CD8-positive, alpha-beta memory T cell (primary cell): ENCODE measurements around the gene HMCN2. TPM values are rescaled to one million over a fixed set of nuclear protein-coding genes. Genes with fewer than 3 reads are reported as not detected.

ENCODE experiments used
- CTCF ChIA-PET: fragments of 350-600 bp; sonication (Branson Sonifier 250); formaldehyde crosslinking; loops from one replicate; lab custom pipeline; 2021; ENCODE audit warnings: antibody characterized with exemption; lab: Charles Lee
- POLR2A ChIA-PET: fragments of 350-600 bp; sonication (Branson Sonifier 250); formaldehyde crosslinking; loops from one replicate; lab custom pipeline; 2021; ENCODE audit warnings: antibody characterized with exemption; lab: Charles Lee
- DNase-seq, 5 donors: peaks; one replicate each; pipeline versions ENCODE4 v3.0.0 to v3.0.0-alpha.2; 2020 to 2022; ENCODE audit warnings: mixed read lengths in 1 of 5
- H3K27ac ChIP-seq: one replicate; pipeline ENCODE4 v1.7.0; 2013; ENCODE audit warnings: low read depth, mild to moderate bottlenecking, low read length, moderate library complexity
- H3K27me3 ChIP-seq: 2 replicates; pipeline ENCODE4 v1.7.0; 2013; ENCODE audit warnings: low read length, mild to moderate bottlenecking; ENCODE audit not compliant: insufficient read depth, poor library complexity, severe bottlenecking
- H3K36me3 ChIP-seq: 2 replicates; pipeline ENCODE4 v1.7.0; 2013; ENCODE audit warnings: mild to moderate bottlenecking, low read length, moderate library complexity; ENCODE audit not compliant: insufficient read depth
- H3K4me1 ChIP-seq: 2 replicates; pipeline ENCODE4 v1.7.0; 2013; ENCODE audit warnings: mild to moderate bottlenecking, low read length, moderate library complexity; ENCODE audit not compliant: insufficient read depth
- H3K4me3 ChIP-seq: 2 replicates; pipeline ENCODE4 v1.7.0; 2013; ENCODE audit warnings: mild to moderate bottlenecking, low read length
- H3K9me3 ChIP-seq: 2 replicates; pipeline ENCODE4 v1.7.0; 2013; ENCODE audit warnings: mild to moderate bottlenecking, low read length
- H3K27ac Mint-ChIP-seq, 8 donors: one replicate each; pipeline ENCODE4 v1.8.0; 2020 to 2021; ENCODE audit warnings: mixed read lengths in 8 of 8, mild to moderate bottlenecking in 6 of 8, inconsistent platforms in 3 of 8, moderate library complexity in 3 of 8
- H3K27me3 Mint-ChIP-seq, 2 donors: one replicate each; pipeline ENCODE4 v1.8.0; 2020 to 2021; ENCODE audit warnings: mixed read lengths in 2 of 2, mild to moderate bottlenecking in 1 of 2, moderate library complexity in 1 of 2
- H3K36me3 Mint-ChIP-seq, 3 donors: one replicate each; pipeline ENCODE4 v1.8.0; 2020 to 2021; ENCODE audit warnings: mixed read lengths in 3 of 3, inconsistent platforms in 1 of 3, mild to moderate bottlenecking in 1 of 3
- H3K4me1 Mint-ChIP-seq, 3 donors: one replicate each; pipeline ENCODE4 v1.8.0; 2020 to 2021; ENCODE audit warnings: mixed read lengths in 3 of 3, inconsistent platforms in 1 of 3, mild to moderate bottlenecking in 1 of 3
- H3K4me3 Mint-ChIP-seq, 7 donors: one replicate each; pipeline ENCODE4 v1.8.0; 2020 to 2021; ENCODE audit warnings: mixed read lengths in 7 of 7, mild to moderate bottlenecking in 6 of 7, moderate library complexity in 4 of 7, inconsistent platforms in 2 of 7
- H3K9me3 Mint-ChIP-seq, 5 donors: one replicate each; pipeline ENCODE4 v1.8.0; 2020 to 2022; ENCODE audit warnings: mixed read lengths in 5 of 5, mild to moderate bottlenecking in 3 of 5, moderate library complexity in 2 of 5, inconsistent platforms in 1 of 5
- polyA plus RNA-seq: library from polyadenylated mRNA; unstranded; fragments of 300-500 nt; fragmentation: Illumina TruSeq; gene quantifications from one replicate; pipeline ENCODE4 v1.2.3, GENCODE V29; 2021
- total RNA-seq, 2 experiments: library from RNA; stranded (reverse); gene quantifications; one replicate each; pipeline ENCODE4 v1.2.3, GENCODE V29; 2021

Gene HMCN2
- total and polyA plus RNA-seq, 3 experiments from 2014 or later: not detected

DNA sequence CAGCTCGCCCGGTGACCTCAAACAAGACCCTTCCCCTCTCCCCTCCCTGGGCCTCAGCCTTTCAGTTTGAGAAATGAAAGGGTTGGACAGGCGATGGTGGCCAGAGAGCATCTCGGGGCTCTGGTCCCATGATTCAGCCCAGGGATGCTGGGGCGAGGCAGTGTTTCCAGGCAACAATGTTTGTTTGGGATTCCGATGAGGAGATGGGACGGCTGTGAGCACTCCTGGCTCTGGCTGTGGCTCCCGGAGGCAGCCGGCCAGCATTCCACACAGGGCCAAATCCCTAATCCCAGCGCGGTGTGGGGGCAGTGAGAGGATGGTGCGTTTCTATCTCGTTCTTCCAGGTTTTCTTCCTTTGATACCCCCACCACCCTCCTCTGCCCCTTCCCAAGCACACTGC, 66.0 kb downstream of the HMCN2 start:
- Mint-ChIP-seq H3K36me3 (peaks cover 0 to 2% (median 0%) of the 10 kb centered on the region in 3 donors), H3K27me3 (peaks cover 25 to 45% of the 10 kb centered on the region in 2 donors), H3K4me3 (no peak overlapping the region)

DNA sequence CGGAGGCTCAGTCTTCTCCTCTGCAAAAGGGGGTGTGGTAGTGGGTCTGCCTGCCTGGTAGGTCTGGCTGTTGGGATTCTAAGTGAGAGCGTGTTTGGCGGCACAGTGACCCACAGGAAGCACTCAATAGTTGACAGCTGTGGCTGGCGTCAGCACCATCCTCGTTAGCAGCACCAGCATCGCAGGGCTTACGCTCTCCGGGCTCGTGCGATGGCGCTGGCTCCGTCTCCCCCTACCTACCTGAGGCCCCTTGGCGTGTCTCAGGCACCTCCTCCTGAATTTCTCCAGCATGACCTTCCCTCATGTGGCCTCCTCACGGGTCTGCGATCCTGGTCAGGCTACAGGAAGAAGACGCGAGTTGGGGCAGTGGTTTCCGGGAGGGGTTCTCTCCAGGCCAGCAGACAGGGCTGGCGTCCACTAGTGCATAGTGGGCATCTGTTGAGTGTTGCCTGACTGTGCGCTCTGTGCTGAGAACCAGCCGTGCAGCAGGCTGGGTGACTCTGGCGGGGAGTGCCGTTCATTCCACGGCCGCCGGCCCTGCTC, 66.9 kb downstream of the HMCN2 start:
- H3K27me3 Mint-ChIP-seq: peaks cover 22 to 41% of the 10 kb centered on the region in 2 donors
- ChIA-PET POLR2A (no interaction called here), CTCF (interaction anchor here (0.5 kb wide), 1 partner anchor 82 kb away, joined by 3 read pairs; no protein-coding TSS in a partner anchor)
- Histone ChIP-seq H3K27ac (no peak overlapping the region), H3K4me3 (no peak overlapping the region), H3K4me1 (no peaks in the 10 kb centered on the region), H3K36me3 (no peaks in the 10 kb centered on the region), H3K27me3 (peaks cover 3% of the 10 kb centered on the region), H3K9me3 (no peaks in the 10 kb centered on the region)
- no peak overlapping the region for H3K4me3 Mint-ChIP-seq
- H3K27ac Mint-ChIP-seq: no peak overlapping the region
- no peak for DNase-seq
- no peaks in the 10 kb centered on the region for H3K9me3 Mint-ChIP-seq
- H3K36me3 Mint-ChIP-seq: peaks cover 0 to 2% (median 0%) of the 10 kb centered on the region in 3 donors
- H3K4me1 Mint-ChIP-seq: no peaks in the 10 kb centered on the region

More for the DNA sequence above, 66.0 kb downstream of the HMCN2 start:
- ChIA-PET CTCF (no interaction called here), POLR2A (no interaction called here)
- H3K4me1 Mint-ChIP-seq: no peaks in the 10 kb centered on the region
- peaks cover 3% of the 10 kb centered on the region for H3K27me3 ChIP-seq
- H3K27ac ChIP-seq: no peak overlapping the region
- no peak overlapping the region for H3K27ac Mint-ChIP-seq
- no peak overlapping the region for H3K4me3 ChIP-seq
- H3K4me1 ChIP-seq: no peaks in the 10 kb centered on the region
- no peaks in the 10 kb centered on the region for H3K9me3 Mint-ChIP-seq
- H3K36me3 ChIP-seq: no peaks in the 10 kb centered on the region
- no peak for DNase-seq
- no peaks in the 10 kb centered on the region for H3K9me3 ChIP-seq

DNA sequence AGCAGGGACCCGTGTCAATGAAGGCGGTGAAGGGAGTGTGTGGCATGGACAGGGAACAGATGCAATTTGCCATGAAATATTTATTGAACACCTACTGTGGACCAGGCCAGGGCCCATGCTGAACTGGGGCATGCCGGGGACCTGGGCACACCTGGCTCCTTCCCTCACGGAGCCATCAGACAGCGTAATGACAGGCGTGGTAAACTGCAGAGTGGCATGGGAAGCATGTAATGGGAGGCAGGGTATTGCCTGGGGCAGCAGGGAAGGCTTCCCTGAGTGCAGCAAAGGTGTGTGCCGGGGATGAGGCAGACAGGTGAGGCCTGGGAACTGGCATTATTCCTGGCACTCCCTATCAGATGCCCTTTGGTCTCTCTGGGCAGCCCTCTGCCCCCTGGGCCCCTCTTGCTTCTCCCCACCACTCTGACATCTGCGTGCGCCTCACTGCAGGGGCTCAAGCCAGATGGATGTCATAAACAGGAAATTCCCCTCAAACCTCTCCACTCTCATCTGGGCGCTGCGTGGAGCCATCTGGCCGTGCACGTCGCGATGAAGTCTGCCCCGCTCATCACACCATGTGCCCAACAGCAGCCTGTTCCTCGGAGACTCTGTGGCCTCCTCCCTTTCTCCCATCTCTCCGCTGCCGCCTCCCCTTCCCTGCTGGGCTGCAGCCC, 67.6 kb downstream of the HMCN2 start:
- Histone ChIP-seq H3K27me3 (peaks cover 3% of the 10 kb centered on the region), H3K36me3 (no peaks in the 10 kb centered on the region), H3K4me3 (no peak overlapping the region), H3K27ac (no peak overlapping the region), H3K9me3 (no peaks in the 10 kb centered on the region), H3K4me1 (no peaks in the 10 kb centered on the region)
- Mint-ChIP-seq H3K27ac (no peak overlapping the region), H3K27me3 (peaks cover 22 to 41% of the 10 kb centered on the region in 2 donors), H3K4me3 (no peak overlapping the region), H3K9me3 (no peaks in the 10 kb centered on the region), H3K36me3 (peaks cover 0 to 2% (median 0%) of the 10 kb centered on the region in 3 donors), H3K4me1 (no peaks in the 10 kb centered on the region)
- CTCF ChIA-PET: no interaction called here
- no peak for DNase-seq
- POLR2A ChIA-PET: no interaction called here

DNA sequence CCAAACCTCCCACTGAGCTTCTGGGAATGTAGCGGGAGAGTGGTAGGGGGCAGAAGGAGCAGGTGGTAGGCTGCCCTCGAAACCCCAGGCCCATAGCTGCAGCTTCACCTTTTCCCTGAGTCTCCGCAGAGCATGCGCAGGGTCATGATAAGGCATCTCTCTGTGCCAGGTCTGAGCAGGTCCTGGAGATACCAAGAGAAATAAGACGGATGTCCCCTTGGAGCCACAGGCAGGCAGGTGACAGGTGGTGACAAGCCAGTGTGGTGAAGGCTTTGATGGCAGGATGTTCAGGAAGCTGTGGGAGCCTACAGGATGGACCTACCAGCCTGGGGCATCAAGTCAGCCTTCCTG, 68.1 kb downstream of the HMCN2 start:
- Histone ChIP-seq H3K36me3 (no peaks in the 10 kb centered on the region), H3K4me1 (no peaks in the 10 kb centered on the region), H3K27me3 (peaks cover 3% of the 10 kb centered on the region), H3K4me3 (no peak overlapping the region), H3K27ac (no peak overlapping the region), H3K9me3 (no peaks in the 10 kb centered on the region)
- H3K4me3 Mint-ChIP-seq: no peak overlapping the region
- no peaks in the 10 kb centered on the region for H3K4me1 Mint-ChIP-seq
- H3K27me3 Mint-ChIP-seq: peaks cover 20 to 36% of the 10 kb centered on the region in 2 donors
- no peaks in the 10 kb centered on the region for H3K9me3 Mint-ChIP-seq
- no peak overlapping the region for H3K27ac Mint-ChIP-seq
- DNase-seq: no peak
- ChIA-PET CTCF (no interaction called here), POLR2A (no interaction called here)
- peaks cover 0 to 2% (median 0%) of the 10 kb centered on the region in 3 donors for H3K36me3 Mint-ChIP-seq

DNA sequence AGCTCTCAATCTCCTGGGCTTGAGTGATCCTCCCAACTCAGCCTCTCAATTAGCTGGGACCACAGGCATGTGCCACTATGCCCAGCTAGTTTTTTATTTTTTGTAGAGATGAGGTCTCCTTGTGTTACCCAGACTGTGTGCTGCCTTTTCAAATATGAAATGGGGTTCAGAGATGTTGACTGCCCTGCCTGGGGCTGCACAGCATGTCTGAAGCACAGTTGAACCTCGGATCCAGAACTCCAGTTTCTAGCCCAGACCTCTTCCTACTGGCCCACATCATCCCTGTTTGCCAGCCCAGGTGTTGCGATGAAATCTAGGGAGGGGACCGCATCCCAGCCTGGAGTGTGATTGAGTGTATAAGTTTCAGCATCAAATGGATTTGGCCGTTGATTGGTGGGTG, 69.4 kb downstream of the HMCN2 start:
- no peak overlapping the region for H3K27ac ChIP-seq
- H3K27me3 ChIP-seq: no peaks in the 10 kb centered on the region
- Mint-ChIP-seq H3K27me3 (peaks cover 17 to 30% of the 10 kb centered on the region in 2 donors), H3K4me1 (no peaks in the 10 kb centered on the region), H3K36me3 (no peaks in the 10 kb centered on the region), H3K27ac (no peak overlapping the region), H3K4me3 (no peak overlapping the region), H3K9me3 (no peaks in the 10 kb centered on the region)
- H3K4me3 ChIP-seq: no peak overlapping the region
- DNase-seq: no peak
- ChIA-PET POLR2A (no interaction called here), CTCF (no interaction called here)
- H3K4me1 ChIP-seq: no peaks in the 10 kb centered on the region
- no peaks in the 10 kb centered on the region for H3K36me3 ChIP-seq
- no peaks in the 10 kb centered on the region for H3K9me3 ChIP-seq

GRCh38 chr9:130336027-130336610, 70.6 kb downstream of the HMCN2 start:
- Mint-ChIP-seq H3K9me3 (no peaks in the 10 kb centered on the region), H3K27ac (no peak overlapping the region), H3K36me3 (no peaks in the 10 kb centered on the region), H3K4me3 (no peak overlapping the region), H3K4me1 (no peaks in the 10 kb centered on the region), H3K27me3 (peaks cover 14 to 30% of the 10 kb centered on the region in 2 donors)
- no peaks in the 10 kb centered on the region for H3K27me3 ChIP-seq
- H3K27ac ChIP-seq: no peak overlapping the region
- no peaks in the 10 kb centered on the region for H3K36me3 ChIP-seq
- DNase-seq: no peak
- no peaks in the 10 kb centered on the region for H3K4me1 ChIP-seq
- no peaks in the 10 kb centered on the region for H3K9me3 ChIP-seq
- H3K4me3 ChIP-seq: no peak overlapping the region
- CTCF ChIA-PET: no interaction called here
- POLR2A ChIA-PET: no interaction called here

GRCh38 chr9:130336885-130337284, 71.3 kb downstream of the HMCN2 start:
- Mint-ChIP-seq H3K27me3 (peaks cover 14 to 27% of the 10 kb centered on the region in 2 donors), H3K9me3 (no peaks in the 10 kb centered on the region), H3K36me3 (no peaks in the 10 kb centered on the region), H3K4me3 (no peak overlapping the region), H3K27ac (no peak overlapping the region), H3K4me1 (no peaks in the 10 kb centered on the region)
- Histone ChIP-seq H3K9me3 (no peaks in the 10 kb centered on the region), H3K27ac (no peak overlapping the region), H3K36me3 (no peaks in the 10 kb centered on the region), H3K4me1 (no peaks in the 10 kb centered on the region), H3K27me3 (no peaks in the 10 kb centered on the region), H3K4me3 (no peak overlapping the region)
- CTCF ChIA-PET: no interaction called here
- no peak for DNase-seq
- POLR2A ChIA-PET: no interaction called here

- H3K27ac Mint-ChIP-seq: no peak overlapping the region
- POLR2A ChIA-PET: no interaction called here
- Histone ChIP-seq H3K27ac (no peak overlapping the region), H3K4me1 (no peaks in the 10 kb centered on the region), H3K9me3 (no peaks in the 10 kb centered on the region), H3K36me3 (no peaks in the 10 kb centered on the region), H3K4me3 (no peak overlapping the region), H3K27me3 (no peaks in the 10 kb centered on the region)
- H3K36me3 Mint-ChIP-seq: no peaks in the 10 kb centered on the region
- CTCF ChIA-PET: no interaction called here
- peaks cover 14 to 23% of the 10 kb centered on the region in 2 donors for H3K27me3 Mint-ChIP-seq
- DNase-seq: no peak
- H3K4me3 Mint-ChIP-seq: no peak overlapping the region
- H3K9me3 Mint-ChIP-seq: no peaks in the 10 kb centered on the region
- H3K4me1 Mint-ChIP-seq: no peaks in the 10 kb centered on the region
Observed at GRCh38 chr9:130337318-130337717, 71.8 kb downstream of the HMCN2 start.
